GM12891 (cell line): ENCODE measurements around the gene SUCNR1.
"Not testable (repeated sequence)": the region's sequence is repeated elsewhere in the genome, so short reads cannot be mapped to it uniquely, and the experiment has no call there.

Experiments
- POLR2A ChIP-seq: IDR thresholded peaks from 2 replicates; pipeline ENCODE4 v1.6.1; 2011; ENCODE audit warnings: low read depth, low read length, control low read depth
- POLR2AphosphoS5 ChIP-seq: IDR thresholded peaks from 2 replicates; pipeline ENCODE4 v1.6.1; 2011; ENCODE audit warnings: low read depth, low read length, control low read depth
- SPI1 ChIP-seq: IDR thresholded peaks from 2 replicates; pipeline ENCODE4 v1.6.1; 2011; ENCODE audit warnings: low read depth, low read length, control low read depth

DNA sequence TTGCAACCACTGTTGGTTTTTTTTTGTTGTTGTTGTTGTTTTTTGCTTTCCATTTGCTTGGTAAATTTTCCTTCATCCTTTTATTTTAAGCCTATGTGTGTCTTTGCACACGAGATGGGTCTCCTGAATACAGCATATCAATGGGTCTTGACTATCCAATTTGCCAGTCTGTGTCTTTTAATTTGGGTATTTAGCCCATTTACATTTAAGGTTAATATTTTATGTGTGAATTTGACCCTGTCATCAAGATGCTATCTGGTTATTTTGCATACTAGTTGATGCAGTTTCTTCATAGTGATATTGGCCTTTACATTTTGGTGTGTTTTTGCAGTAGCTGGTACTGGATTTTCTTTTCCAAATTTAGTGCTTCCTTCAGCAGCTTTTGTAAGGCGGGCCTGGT is 23.4 kb upstream of the SUCNR1 start:
- not testable (repeated sequence) for TF ChIP-seq POLR2A, POLR2AphosphoS5, SPI1
